ENCODE results near the gene GATA5. TPM values are rescaled to one million over a fixed set of nuclear protein-coding genes. Genes with fewer than 3 reads are reported as not detected.
"Not testable (repeated sequence)": the region's sequence is repeated elsewhere in the genome, so short reads cannot be mapped to it uniquely, and the experiment has no call there.

Gene GATA5
- total RNA-seq, 5 donors from 2014 or later (not counting 1 experiment from before 2014, with no cell fraction given): not detected

GRCh38 chr20:62490783-62491182, 15.0 kb upstream of the GATA5 start:
- peaks cover 0 to 69% of the 10 kb centered on the region in 2 experiments for H3K27me3 ChIP-seq (replicated peaks in 1 of 2; ENCODE audit: control insufficient read depth in 2 of 2, extremely low read depth in 1 of 2, insufficient read depth in 2 of 2, low read length in 1 of 2)
- ATAC-seq (replicated peaks in 1 of 4); H3K36me3 Mint-ChIP-seq; H3K9me3 ChIP-seq; CTCF ChIA-PET; POLR2A ChIA-PET; DNase-seq; H3K4me1 ChIP-seq (ENCODE audit: control insufficient read depth in 1 of 2, extremely low read depth in 1 of 2, insufficient read depth in 2 of 2, low read length in 2 of 2); H3K9me3 Mint-ChIP-seq; H3K36me3 ChIP-seq (ENCODE audit: control insufficient read depth in 2 of 2, extremely low read depth in 1 of 2, insufficient read depth in 1 of 2, low read length in 1 of 2); H3K4me1 Mint-ChIP-seq; H3K4me3 ChIP-seq (ENCODE audit: control insufficient read depth in 1 of 2, extremely low read depth in 1 of 2, low read length in 1 of 2); H3K4me3 Mint-ChIP-seq; H3K27ac ChIP-seq (ENCODE audit: low read length); H3K27ac Mint-ChIP-seq: not testable (repeated sequence)
- WGBS (ENCODE audit: insufficient coverage): 69% methylated on average over 3 of the region's 4 CpGs
- H3K27me3 Mint-ChIP-seq: peaks cover 30 to 37% of the 10 kb centered on the region in 2 donors

GRCh38 chr20:62489932-62490263, 14.1 kb upstream of the GATA5 start:
- Histone ChIP-seq H3K4me1 (ENCODE audit: control insufficient read depth in 1 of 2, extremely low read depth in 1 of 2, insufficient read depth in 2 of 2, low read length in 2 of 2) (peaks cover 0 to 2% of the 10 kb centered on the region in 2 experiments), H3K27me3 (replicated peaks in 1 of 2; ENCODE audit: control insufficient read depth in 2 of 2, extremely low read depth in 1 of 2, insufficient read depth in 2 of 2, low read length in 1 of 2) (peaks cover 0 to 77% of the 10 kb centered on the region in 2 experiments), H3K27ac (ENCODE audit: low read length) (no peak overlapping the region), H3K36me3 (ENCODE audit: control insufficient read depth in 2 of 2, extremely low read depth in 1 of 2, insufficient read depth in 1 of 2, low read length in 1 of 2) (no peaks in the 10 kb centered on the region), H3K4me3 (ENCODE audit: control insufficient read depth in 1 of 2, extremely low read depth in 1 of 2, low read length in 1 of 2) (no peak overlapping the region), H3K9me3 (no peaks in the 10 kb centered on the region)
- no peak overlapping the region for H3K27ac Mint-ChIP-seq
- no peaks in the 10 kb centered on the region for H3K9me3 Mint-ChIP-seq
- ChIA-PET CTCF (no interaction called here), POLR2A (no interaction called here)
- no peak overlapping the region for H3K4me3 Mint-ChIP-seq
- DNase-seq (no peak), ATAC-seq (replicated peaks in 1 of 4) (no peak)
- H3K4me1 Mint-ChIP-seq: no peaks in the 10 kb centered on the region
- 88% methylated on average over 7 of the region's 8 CpGs for WGBS (ENCODE audit: insufficient coverage)
- H3K27me3 Mint-ChIP-seq: peaks cover 36 to 45% of the 10 kb centered on the region in 2 donors
- H3K36me3 Mint-ChIP-seq: no peaks in the 10 kb centered on the region

GRCh38 chr20:62489186-62489931, 13.6 kb upstream of the GATA5 start:
- H3K27ac ChIP-seq (ENCODE audit: low read length): no peak overlapping the region

GRCh38 chr20:62488470-62488869, 12.7 kb upstream of the GATA5 start:
- Histone ChIP-seq H3K4me3 (ENCODE audit: control insufficient read depth in 1 of 2, extremely low read depth in 1 of 2, low read length in 1 of 2) (no peak overlapping the region), H3K4me1 (ENCODE audit: control insufficient read depth in 1 of 2, extremely low read depth in 1 of 2, insufficient read depth in 2 of 2, low read length in 2 of 2) (no peaks in the 10 kb centered on the region), H3K9me3 (no peaks in the 10 kb centered on the region), H3K27ac (ENCODE audit: low read length) (no peak overlapping the region), H3K36me3 (ENCODE audit: control insufficient read depth in 2 of 2, extremely low read depth in 1 of 2, insufficient read depth in 1 of 2, low read length in 1 of 2) (no peaks in the 10 kb centered on the region), H3K27me3 (replicated peaks in 1 of 2; ENCODE audit: control insufficient read depth in 2 of 2, extremely low read depth in 1 of 2, insufficient read depth in 2 of 2, low read length in 1 of 2) (peaks cover 2 to 87% of the 10 kb centered on the region in 2 experiments)
- no peak for DNase-seq
- ChIA-PET CTCF (no interaction called here), POLR2A (no interaction called here)
- Mint-ChIP-seq H3K9me3 (no peaks in the 10 kb centered on the region), H3K27me3 (peaks cover 40 to 56% of the 10 kb centered on the region in 2 donors), H3K4me1 (no peaks in the 10 kb centered on the region), H3K4me3 (no peak overlapping the region), H3K27ac (no peak overlapping the region), H3K36me3 (no peaks in the 10 kb centered on the region)
- 43% methylated on average over 2 of the region's 3 CpGs for WGBS (ENCODE audit: insufficient coverage)
- no peak for ATAC-seq (replicated peaks in 1 of 4)

More at GRCh38 chr20:62489186-62489931, 13.6 kb upstream of the GATA5 start:
- ChIA-PET CTCF (no interaction called here), POLR2A (no interaction called here)
- WGBS (ENCODE audit: insufficient coverage): 66% methylated on average over 11 of the region's 18 CpGs
- peaks cover 0 to 79% of the 10 kb centered on the region in 2 experiments for H3K27me3 ChIP-seq (replicated peaks in 1 of 2; ENCODE audit: control insufficient read depth in 2 of 2, extremely low read depth in 1 of 2, insufficient read depth in 2 of 2, low read length in 1 of 2)
- no peak overlapping the region for H3K4me3 ChIP-seq (ENCODE audit: control insufficient read depth in 1 of 2, extremely low read depth in 1 of 2, low read length in 1 of 2)
- Mint-ChIP-seq H3K36me3 (no peaks in the 10 kb centered on the region), H3K27ac (peak overlapping the region in 1 of 2 donors; percentile 25), H3K4me3 (no peak overlapping the region), H3K27me3 (peaks cover 36 to 49% of the 10 kb centered on the region in 2 donors), H3K9me3 (no peaks in the 10 kb centered on the region), H3K4me1 (no peaks in the 10 kb centered on the region)
- no peak for DNase-seq
- H3K36me3 ChIP-seq (ENCODE audit: control insufficient read depth in 2 of 2, extremely low read depth in 1 of 2, insufficient read depth in 1 of 2, low read length in 1 of 2): no peaks in the 10 kb centered on the region
- H3K4me1 ChIP-seq (ENCODE audit: control insufficient read depth in 1 of 2, extremely low read depth in 1 of 2, insufficient read depth in 2 of 2, low read length in 2 of 2): peaks cover 0 to under 1% of the 10 kb centered on the region in 2 experiments
- no peak for ATAC-seq (replicated peaks in 1 of 4)
- H3K9me3 ChIP-seq: no peaks in the 10 kb centered on the region

GRCh38 chr20:62487561-62488354, 12.0 kb upstream of the GATA5 start:
- DNase-seq (no peak), ATAC-seq (replicated peaks in 1 of 4) (no peak)
- no peaks in the 10 kb centered on the region for H3K36me3 ChIP-seq (ENCODE audit: control insufficient read depth in 2 of 2, extremely low read depth in 1 of 2, insufficient read depth in 1 of 2, low read length in 1 of 2)
- peaks cover 0 to 3% of the 10 kb centered on the region in 2 experiments for H3K4me1 ChIP-seq (ENCODE audit: control insufficient read depth in 1 of 2, extremely low read depth in 1 of 2, insufficient read depth in 2 of 2, low read length in 2 of 2)
- H3K27ac Mint-ChIP-seq: no peak overlapping the region
- ChIA-PET POLR2A (no interaction called here), CTCF (no interaction called here)
- 33% methylated on average over 8 of the region's 14 CpGs for WGBS (ENCODE audit: insufficient coverage)
- no peak overlapping the region for H3K27ac ChIP-seq (ENCODE audit: low read length)
- no peaks in the 10 kb centered on the region for H3K9me3 Mint-ChIP-seq
- peaks cover 48 to 63% of the 10 kb centered on the region in 2 donors for H3K27me3 Mint-ChIP-seq
- H3K4me1 Mint-ChIP-seq: peaks cover 3 to 4% (median 4%) of the 10 kb centered on the region in 3 donors
- no peaks in the 10 kb centered on the region for H3K9me3 ChIP-seq
- H3K27me3 ChIP-seq (replicated peaks in 1 of 2; ENCODE audit: control insufficient read depth in 2 of 2, extremely low read depth in 1 of 2, insufficient read depth in 2 of 2, low read length in 1 of 2): peaks cover 2 to 89% of the 10 kb centered on the region in 2 experiments
- H3K4me3 Mint-ChIP-seq: no peak overlapping the region
- no peaks in the 10 kb centered on the region for H3K36me3 Mint-ChIP-seq
- no peak overlapping the region for H3K4me3 ChIP-seq (ENCODE audit: control insufficient read depth in 1 of 2, extremely low read depth in 1 of 2, low read length in 1 of 2)

GRCh38 chr20:62487118-62487517, 11.3 kb upstream of the GATA5 start:
- Histone ChIP-seq H3K27me3 (replicated peaks in 1 of 2; ENCODE audit: control insufficient read depth in 2 of 2, extremely low read depth in 1 of 2, insufficient read depth in 2 of 2, low read length in 1 of 2) (peaks cover 2 to 92% of the 10 kb centered on the region in 2 experiments), H3K4me3 (ENCODE audit: control insufficient read depth in 1 of 2, extremely low read depth in 1 of 2, low read length in 1 of 2) (no peak overlapping the region), H3K9me3 (no peaks in the 10 kb centered on the region), H3K4me1 (ENCODE audit: control insufficient read depth in 1 of 2, extremely low read depth in 1 of 2, insufficient read depth in 2 of 2, low read length in 2 of 2) (peaks cover 0 to 9% of the 10 kb centered on the region in 2 experiments), H3K27ac (ENCODE audit: low read length) (no peak overlapping the region), H3K36me3 (ENCODE audit: control insufficient read depth in 2 of 2, extremely low read depth in 1 of 2, insufficient read depth in 1 of 2, low read length in 1 of 2) (no peaks in the 10 kb centered on the region)
- H3K4me1 Mint-ChIP-seq: peaks cover 6 to 7% (median 6%) of the 10 kb centered on the region in 3 donors
- no peaks in the 10 kb centered on the region for H3K9me3 Mint-ChIP-seq
- H3K27me3 Mint-ChIP-seq: peaks cover 49 to 67% of the 10 kb centered on the region in 2 donors
- POLR2A ChIA-PET: no interaction called here
- ATAC-seq (replicated peaks in 1 of 4) (no peak), DNase-seq (no peak)
- H3K4me3 Mint-ChIP-seq: no peak overlapping the region
- CTCF ChIA-PET: no interaction called here
- no peak overlapping the region for H3K27ac Mint-ChIP-seq
- 68% methylated on average over 15 of the region's 21 CpGs for WGBS (ENCODE audit: insufficient coverage)
- H3K36me3 Mint-ChIP-seq: no peaks in the 10 kb centered on the region

Data from T-cell (primary cell).